Activated gamma-delta T cell (primary cell): ENCODE data around the gene C12orf57.
A peak's percentile ranks its signal among the peaks of the same experiment; 100 is the strongest.

Experiments used
- DNase-seq: peaks from one replicate; lab custom pipeline; 2025; lab: John Stamatoyannopoulos, UW

The C12orf57 gene

DNA sequence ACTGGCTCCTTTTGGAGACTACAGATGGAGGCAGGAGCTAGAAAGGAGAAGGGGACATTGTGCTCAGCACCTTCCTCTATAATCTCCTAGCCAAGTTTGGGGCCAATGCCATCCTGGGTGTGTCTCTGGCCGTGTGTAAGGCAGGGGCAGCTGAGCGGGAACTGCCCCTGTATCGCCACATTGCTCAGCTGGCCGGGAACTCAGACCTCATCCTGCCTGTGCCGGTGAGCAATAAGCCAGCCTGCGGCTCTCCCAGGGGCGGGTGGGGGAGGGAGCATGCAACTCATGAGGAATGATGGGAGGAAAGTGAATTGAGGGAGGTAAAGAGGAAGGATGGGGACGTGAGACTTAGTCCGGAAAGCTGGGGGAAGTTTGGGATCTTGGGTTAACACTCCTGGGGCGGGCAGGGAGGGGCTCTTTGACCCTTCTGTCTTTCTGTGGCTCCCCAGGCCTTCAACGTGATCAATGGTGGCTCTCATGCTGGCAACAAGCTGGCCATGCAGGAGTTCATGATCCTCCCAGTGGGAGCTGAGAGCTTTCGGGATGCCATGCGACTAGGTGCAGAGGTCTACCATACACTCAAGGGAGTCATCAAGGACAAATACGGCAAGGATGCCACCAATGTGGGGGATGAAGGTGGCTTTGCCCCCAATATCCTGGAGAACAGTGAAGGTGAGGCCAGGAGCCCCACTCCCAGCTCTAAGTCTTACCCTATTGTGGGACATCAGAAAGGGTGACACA lies 26.2 kb upstream of the C12orf57 start:
- DNase-seq: no peak

DNA sequence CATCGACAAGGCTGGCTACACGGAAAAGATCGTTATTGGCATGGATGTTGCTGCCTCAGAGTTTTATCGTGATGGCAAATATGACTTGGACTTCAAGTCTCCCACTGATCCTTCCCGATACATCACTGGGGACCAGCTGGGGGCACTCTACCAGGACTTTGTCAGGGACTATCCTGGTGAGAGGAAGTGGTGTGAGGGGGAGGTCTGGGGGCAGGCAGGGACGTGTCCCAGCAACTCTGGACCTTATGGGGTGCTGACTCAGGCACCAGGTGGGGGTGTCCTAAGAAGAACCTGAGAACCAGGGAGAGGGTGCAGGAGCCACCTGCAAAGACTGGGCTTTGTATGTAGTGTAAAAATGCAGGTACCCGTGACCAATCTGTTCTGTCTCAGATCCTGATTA lies 24.2 kb upstream of the C12orf57 start:
- DNase-seq: no peak

DNA sequence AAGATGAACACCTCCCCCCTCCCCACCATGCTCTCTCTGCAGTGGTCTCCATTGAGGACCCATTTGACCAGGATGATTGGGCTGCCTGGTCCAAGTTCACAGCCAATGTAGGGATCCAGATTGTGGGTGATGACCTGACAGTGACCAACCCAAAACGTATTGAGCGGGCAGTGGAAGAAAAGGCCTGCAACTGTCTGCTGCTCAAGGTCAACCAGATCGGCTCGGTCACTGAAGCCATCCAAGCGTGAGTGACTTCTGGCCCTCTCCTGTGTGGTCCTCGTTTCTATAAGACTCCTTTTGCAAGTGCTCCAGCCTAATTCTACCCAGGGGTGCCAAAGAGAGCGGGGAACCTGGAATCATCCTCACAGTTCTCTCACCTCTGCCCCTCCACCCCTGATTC lies 22.3 kb upstream of the C12orf57 start:
- DNase-seq: no peak

- no peak for DNase-seq
Measured at GRCh38 chr12:6921996-6922946, 21.6 kb upstream of the C12orf57 start.

GRCh38 chr12:6923003-6923732 lies 20.7 kb upstream of the C12orf57 start:
- no peak for DNase-seq

GRCh38 chr12:6923851-6924250 lies 20.0 kb upstream of the C12orf57 start:
- no peak for DNase-seq

- DNase-seq: no peak
Measured at GRCh38 chr12:6925239-6925539, 18.6 kb upstream of the C12orf57 start.

DNA sequence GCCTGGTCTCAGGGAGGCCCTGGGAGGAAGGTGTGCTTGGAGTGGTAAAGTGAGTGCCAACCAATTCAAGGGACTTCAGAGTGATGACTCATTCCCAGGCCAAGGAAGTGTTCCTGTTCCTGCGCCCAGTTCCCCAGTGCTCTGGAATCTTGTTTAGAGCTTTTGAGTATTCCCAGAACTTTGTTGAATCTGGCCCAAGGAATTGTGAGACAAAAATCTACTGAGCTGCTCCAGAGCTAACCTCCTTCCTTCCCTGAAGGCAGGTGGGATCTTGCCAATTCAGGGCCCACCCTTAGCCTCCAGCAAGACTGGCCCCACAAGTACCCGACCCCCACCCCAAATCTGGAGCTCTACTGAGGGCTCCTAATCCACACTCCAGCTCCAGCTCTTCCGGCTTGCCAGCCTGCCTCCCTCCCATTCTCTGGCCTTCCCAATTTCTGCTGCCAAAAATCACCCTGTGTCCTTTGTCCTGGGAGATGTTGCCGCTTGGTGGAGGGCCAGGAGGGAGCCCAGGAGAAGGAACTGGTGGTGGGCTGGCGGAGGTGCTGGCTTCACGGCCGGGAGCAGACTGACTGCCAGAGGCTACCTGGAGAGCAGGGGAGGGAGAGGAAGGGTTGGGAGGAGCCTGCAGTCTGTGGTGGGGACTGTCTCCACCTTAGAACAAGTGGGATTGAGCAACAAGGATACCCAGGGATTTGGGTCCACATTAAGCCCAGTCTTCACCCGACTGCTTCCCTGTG lies 18.1 kb upstream of the C12orf57 start:
- DNase-seq: no peak

DNA sequence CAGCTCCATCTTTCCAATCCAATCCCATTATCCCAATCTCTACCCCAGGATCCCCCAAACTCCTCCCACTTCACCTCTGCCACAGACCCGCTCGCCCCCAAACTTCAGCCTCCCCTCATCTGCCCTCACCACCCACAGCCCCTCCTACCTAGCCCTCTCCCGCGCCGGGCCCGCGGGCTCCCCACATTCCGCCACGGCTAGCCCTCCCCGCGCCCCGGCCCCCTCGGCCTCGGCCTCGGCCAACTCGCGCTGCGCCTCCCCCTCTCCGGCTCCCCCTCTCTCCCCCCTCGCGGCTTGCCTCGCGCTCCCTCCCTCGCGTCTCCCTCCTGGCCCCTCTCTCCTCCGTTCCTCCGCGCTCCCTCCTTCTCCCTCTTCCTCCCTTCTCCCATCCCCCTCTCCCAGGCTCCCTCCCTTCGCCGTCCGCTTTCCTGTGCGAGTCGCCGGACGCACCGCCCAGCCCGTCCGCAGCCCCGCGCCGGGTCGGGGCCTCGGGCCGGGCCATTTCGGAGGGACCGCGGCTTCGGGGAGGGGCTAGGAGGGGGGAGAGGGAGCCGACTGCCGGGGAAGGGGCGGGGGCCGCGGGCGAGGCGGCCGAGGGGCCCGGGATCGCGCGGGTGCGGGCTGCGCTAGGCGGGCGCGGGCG lies 16.3 kb upstream of the C12orf57 start, which contains the start of gene ATN1:
Gene ATN1, plus strand, starts transcription at position 581 of the 643 bp plus-strand sequence. CDS start 6,043 bp downstream, outside the sequence.
- peak; percentile 41 for DNase-seq

GRCh38 chr12:6928022-6928702 lies 15.7 kb upstream of the C12orf57 start:
- peak; percentile 41 for DNase-seq

DNA sequence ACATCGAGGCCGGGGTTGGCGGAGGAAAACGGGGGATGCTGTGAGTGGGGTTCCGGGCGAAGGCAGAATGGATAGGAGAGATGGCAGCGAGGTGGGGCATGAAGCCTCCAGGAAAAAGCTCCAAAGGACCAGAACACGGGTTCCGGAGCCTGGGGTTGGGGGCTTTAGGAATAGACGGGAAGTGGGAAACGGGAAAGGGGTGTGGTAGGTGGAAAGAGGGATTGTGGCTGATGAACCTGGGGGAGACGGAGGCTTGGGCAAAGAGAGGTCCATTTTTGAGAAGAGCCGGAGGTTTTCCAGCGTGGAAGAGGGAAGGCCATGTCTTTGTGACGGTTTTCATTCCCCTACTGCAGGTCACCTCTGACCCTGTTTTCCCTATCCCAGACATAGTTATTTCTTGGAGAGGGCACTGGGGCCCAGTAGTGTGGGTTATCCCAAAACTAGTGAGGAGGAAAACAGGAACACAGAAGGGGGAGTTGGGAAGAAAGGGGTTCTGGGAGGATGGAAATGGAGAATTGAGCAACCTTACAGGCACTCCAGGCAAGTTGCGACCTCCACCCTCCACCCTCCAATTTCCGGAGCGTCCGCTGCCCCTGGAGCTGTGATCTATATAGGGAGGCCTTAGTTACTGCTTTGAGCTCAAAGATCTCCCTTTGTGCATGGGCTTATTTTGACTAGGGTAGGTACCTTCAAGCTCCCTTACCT lies 15.0 kb upstream of the C12orf57 start:
- DNase-seq: no peak

- no peak for DNase-seq
Measured at GRCh38 chr12:6929466-6930452, 14.1 kb upstream of the C12orf57 start.

DNA sequence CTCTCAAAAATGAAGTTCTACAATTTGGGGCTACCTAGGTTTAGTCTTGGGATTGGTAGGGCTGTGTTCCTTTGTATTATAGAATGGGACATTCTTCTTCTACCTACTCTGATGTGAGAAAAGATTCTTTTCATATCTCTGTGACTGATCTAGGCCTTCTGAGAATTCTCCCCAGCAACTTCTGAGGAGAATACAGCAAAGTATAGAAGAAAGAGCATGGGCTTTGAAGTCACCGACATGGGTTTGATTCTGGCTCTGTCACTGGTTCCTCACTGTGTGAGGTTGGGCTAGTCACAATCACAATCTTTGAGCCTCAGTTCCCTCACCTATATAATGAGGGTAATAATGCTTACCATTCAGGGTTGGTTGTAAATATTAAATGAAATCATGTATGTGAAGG lies 11.1 kb upstream of the C12orf57 start:
- no peak for DNase-seq

DNA sequence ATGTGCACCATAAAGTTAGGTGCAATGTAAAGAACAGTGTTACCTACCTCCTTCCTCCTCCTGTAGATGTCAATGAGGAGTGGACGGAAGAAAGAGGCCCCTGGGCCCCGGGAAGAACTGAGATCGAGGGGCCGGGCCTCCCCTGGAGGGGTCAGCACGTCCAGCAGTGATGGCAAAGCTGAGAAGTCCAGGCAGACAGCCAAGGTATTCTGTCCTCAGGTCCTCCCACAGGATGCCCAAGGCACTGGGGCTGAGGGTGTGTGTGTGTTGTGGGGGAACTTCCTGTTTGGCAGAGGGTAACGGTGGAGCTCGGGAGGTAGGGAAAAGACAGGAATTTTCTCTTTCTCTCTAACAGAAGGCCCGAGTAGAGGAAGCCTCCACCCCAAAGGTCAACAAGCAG lies 9.7 kb upstream of the C12orf57 start:
- DNase-seq: no peak

DNA sequence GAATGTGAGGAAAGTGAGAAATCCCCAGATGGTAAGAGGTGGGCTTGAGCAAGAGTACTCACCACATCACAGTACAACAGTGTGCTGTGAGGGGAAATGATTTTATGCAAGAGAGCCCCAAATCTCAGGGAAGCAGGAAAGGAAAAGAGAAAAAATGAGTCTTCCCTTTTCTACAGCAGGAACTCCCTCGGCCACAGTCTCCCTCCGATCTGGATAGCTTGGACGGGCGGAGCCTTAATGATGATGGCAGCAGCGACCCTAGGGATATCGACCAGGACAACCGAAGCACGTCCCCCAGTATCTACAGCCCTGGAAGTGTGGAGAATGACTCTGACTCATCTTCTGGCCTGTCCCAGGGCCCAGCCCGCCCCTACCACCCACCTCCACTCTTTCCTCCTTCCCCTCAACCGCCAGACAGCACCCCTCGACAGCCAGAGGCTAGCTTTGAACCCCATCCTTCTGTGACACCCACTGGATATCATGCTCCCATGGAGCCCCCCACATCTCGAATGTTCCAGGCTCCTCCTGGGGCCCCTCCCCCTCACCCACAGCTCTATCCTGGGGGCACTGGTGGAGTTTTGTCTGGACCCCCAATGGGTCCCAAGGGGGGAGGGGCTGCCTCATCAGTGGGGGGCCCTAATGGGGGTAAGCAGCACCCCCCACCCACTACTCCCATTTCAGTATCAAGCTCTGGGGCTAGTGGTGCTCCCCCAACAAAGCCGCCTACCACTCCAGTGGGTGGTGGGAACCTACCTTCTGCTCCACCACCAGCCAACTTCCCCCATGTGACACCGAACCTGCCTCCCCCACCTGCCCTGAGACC lies 8.2 kb upstream of the C12orf57 start:
- no peak for DNase-seq

DNA sequence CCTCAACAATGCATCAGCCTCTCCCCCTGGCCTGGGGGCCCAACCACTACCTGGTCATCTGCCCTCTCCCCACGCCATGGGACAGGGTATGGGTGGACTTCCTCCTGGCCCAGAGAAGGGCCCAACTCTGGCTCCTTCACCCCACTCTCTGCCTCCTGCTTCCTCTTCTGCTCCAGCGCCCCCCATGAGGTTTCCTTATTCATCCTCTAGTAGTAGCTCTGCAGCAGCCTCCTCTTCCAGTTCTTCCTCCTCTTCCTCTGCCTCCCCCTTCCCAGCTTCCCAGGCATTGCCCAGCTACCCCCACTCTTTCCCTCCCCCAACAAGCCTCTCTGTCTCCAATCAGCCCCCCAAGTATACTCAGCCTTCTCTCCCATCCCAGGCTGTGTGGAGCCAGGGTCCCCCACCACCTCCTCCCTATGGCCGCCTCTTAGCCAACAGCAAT lies 7.6 kb upstream of the C12orf57 start:
- no peak for DNase-seq

- DNase-seq: no peak
Measured at GRCh38 chr12:6936636-6937480, 7.0 kb upstream of the C12orf57 start.
